ENCODE measurements around the gene NOVA1. TPM values are rescaled to one million over a fixed set of nuclear protein-coding genes. Genes with fewer than 3 reads are reported as not detected.

The NOVA1 gene
- total and polyA plus RNA-seq, 2 of the 4 experiments (the other 2 are of a cell fraction): 0.90 to 3.0 TPM

DNA sequence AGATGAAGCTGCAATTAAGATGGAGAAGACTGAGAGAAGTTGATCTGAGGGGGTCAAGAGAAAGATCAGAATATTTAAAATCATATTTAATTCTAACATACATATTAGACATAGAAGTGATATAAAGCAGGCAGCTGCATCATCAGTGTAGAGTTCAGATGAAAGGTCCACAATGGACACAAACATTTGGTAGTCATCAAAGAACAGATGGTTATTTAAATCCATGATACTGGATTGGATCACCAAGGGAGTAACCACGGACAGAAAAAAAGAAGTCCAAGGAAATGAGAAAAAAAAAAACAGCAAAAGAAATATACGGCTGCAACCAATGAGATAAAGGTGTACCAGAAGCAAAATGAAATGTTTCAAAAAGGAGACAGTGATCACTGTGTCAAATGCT lies 20.1 kb downstream of the NOVA1 start:
- H2BK120ac ChIP-seq (ENCODE audit: low read depth, low read length): no peak overlapping the region
- CTCF ChIA-PET: no interaction called here
- H3K4ac ChIP-seq (ENCODE audit: low read depth, low read length): no peak overlapping the region
- intact Hi-C loops (cut with micrococcal nuclease): no loop called here
- H3K14ac ChIP-seq (replicated peaks; ENCODE audit: low read depth, low read length): no peak overlapping the region
- no peak overlapping the region for H3K4me3 ChIP-seq (ENCODE audit: insufficient read depth, low read depth, low read length)
- no peak overlapping the region for H2AFZ ChIP-seq (replicated peaks; ENCODE audit: low read length, poor library complexity)
- WGBS, 2 experiments (ENCODE audit: extremely low coverage in 2 of 2, insufficient read length in 1 of 2): no CpG with 5 or more reads among the region's 2 CpGs
- no peaks in the 10 kb centered on the region for H3K9me1 ChIP-seq (ENCODE audit: insufficient read depth, low read length)
- H3K9me3 ChIP-seq (ENCODE audit: control insufficient read depth, insufficient read depth, low read length): no peaks in the 10 kb centered on the region
- H3K56ac ChIP-seq (ENCODE audit: extremely low read depth, insufficient read depth, low read length): no peak overlapping the region
- DNase-seq (no peak), ATAC-seq (ENCODE audit: low read depth) (no peak)
- no peak overlapping the region for H3K27ac ChIP-seq (ENCODE audit: insufficient read depth, low read length)
- H2BK5ac ChIP-seq (ENCODE audit: low read depth, low read length, poor library complexity, severe bottlenecking): no peak overlapping the region
- BruUV-seq (replicated peaks): no TSS peak
- no peak for TF ChIP-seq MAZ (IDR thresholded peaks at IDR 0.05; ENCODE audit: borderline replicate concordance, low read depth, low read length)
- TF ChIP-seq, protein P1, sequence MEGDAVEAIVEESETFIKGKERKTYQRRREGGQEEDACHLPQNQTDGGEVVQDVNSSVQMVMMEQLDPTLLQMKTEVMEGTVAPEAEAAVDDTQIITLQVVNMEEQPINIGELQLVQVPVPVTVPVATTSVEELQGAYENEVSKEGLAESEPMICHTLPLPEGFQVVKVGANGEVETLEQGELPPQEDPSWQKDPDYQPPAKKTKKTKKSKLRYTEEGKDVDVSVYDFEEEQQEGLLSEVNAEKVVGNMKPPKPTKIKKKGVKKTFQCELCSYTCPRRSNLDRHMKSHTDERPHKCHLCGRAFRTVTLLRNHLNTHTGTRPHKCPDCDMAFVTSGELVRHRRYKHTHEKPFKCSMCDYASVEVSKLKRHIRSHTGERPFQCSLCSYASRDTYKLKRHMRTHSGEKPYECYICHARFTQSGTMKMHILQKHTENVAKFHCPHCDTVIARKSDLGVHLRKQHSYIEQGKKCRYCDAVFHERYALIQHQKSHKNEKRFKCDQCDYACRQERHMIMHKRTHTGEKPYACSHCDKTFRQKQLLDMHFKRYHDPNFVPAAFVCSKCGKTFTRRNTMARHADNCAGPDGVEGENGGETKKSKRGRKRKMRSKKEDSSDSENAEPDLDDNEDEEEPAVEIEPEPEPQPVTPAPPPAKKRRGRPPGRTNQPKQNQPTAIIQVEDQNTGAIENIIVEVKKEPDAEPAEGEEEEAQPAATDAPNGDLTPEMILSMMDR (conservative IDR thresholded peaks at IDR 0.05; ENCODE audit: low read depth, low read length): no peak
- TF ChIP-seq SMC3 (IDR thresholded peaks at IDR 0.05; ENCODE audit: low read depth, low read length): no peak
- TF ChIP-seq NFE2L2 (IDR thresholded peaks at IDR 0.05; ENCODE audit: low read depth, low read length): no peak
- TF ChIP-seq RAD21 (IDR thresholded peaks at IDR 0.05; ENCODE audit: low read length): no peak
- no peak for TF ChIP-seq MXI1 (IDR thresholded peaks at IDR 0.05; ENCODE audit: borderline replicate concordance, low read depth, low read length)
- TF ChIP-seq FOS (IDR thresholded peaks at IDR 0.05; ENCODE audit: low read depth, low read length): no peak
- no peak for TF ChIP-seq RFX5 (IDR thresholded peaks at IDR 0.05; ENCODE audit: low read depth, low read length)
- TF ChIP-seq RCOR1 (IDR thresholded peaks at IDR 0.05; ENCODE audit: insufficient replicate concordance, low read length): no peak
- TF ChIP-seq CHD1 (IDR thresholded peaks at IDR 0.05; ENCODE audit: low read depth, low read length): no peak
- TF ChIP-seq CEBPB (IDR thresholded peaks at IDR 0.05; ENCODE audit: low read depth, low read length): no peak
- TF ChIP-seq BHLHE40 (IDR thresholded peaks at IDR 0.05; ENCODE audit: low read depth, low read length): no peak
- TF ChIP-seq, protein P2, sequence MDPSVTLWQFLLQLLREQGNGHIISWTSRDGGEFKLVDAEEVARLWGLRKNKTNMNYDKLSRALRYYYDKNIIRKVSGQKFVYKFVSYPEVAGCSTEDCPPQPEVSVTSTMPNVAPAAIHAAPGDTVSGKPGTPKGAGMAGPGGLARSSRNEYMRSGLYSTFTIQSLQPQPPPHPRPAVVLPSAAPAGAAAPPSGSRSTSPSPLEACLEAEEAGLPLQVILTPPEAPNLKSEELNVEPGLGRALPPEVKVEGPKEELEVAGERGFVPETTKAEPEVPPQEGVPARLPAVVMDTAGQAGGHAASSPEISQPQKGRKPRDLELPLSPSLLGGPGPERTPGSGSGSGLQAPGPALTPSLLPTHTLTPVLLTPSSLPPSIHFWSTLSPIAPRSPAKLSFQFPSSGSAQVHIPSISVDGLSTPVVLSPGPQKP (IDR thresholded peaks at IDR 0.05; ENCODE audit: borderline replicate concordance, low read depth, low read length): no peak
- no peak for TF ChIP-seq POLR2A (IDR thresholded peaks at IDR 0.05; ENCODE audit: low read depth, low read length)
- TF ChIP-seq, protein P3, sequence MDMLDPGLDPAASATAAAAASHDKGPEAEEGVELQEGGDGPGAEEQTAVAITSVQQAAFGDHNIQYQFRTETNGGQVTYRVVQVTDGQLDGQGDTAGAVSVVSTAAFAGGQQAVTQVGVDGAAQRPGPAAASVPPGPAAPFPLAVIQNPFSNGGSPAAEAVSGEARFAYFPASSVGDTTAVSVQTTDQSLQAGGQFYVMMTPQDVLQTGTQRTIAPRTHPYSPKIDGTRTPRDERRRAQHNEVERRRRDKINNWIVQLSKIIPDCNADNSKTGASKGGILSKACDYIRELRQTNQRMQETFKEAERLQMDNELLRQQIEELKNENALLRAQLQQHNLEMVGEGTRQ (IDR thresholded peaks at IDR 0.05; ENCODE audit: low read depth, low read length): no peak
- no peak for TF ChIP-seq MAFK (IDR thresholded peaks at IDR 0.05; ENCODE audit: low read depth, low read length)
- H4K20me1 ChIP-seq (ENCODE audit: insufficient read depth, low read length): no peaks in the 10 kb centered on the region
- H3K36me3 ChIP-seq (ENCODE audit: control insufficient read depth, insufficient read depth, low read length): no peaks in the 10 kb centered on the region
- H3K79me1 ChIP-seq (ENCODE audit: low read depth in 1 of 2, low read length in 2 of 2): no peaks in the 10 kb centered on the region
- no peak overlapping the region for H2BK15ac ChIP-seq (ENCODE audit: low read depth, low read length)
- dilution Hi-C loops (cut with HindIII; ENCODE audit: low sequenced_read_pairs, unreplicated experiment): no loop called here
- H3K23ac ChIP-seq (ENCODE audit: low read depth, low read length): no peak overlapping the region
- no peak overlapping the region for H4K8ac ChIP-seq (ENCODE audit: low read depth in 2 of 2, low read length in 2 of 2)
- no peak overlapping the region for H2AK9ac ChIP-seq (replicated peaks; ENCODE audit: low read depth, low read length, poor library complexity)
- no peak overlapping the region for H3K18ac ChIP-seq (ENCODE audit: low read depth, low read length)
- H3K4me2 ChIP-seq (ENCODE audit: low read depth, low read length): no peak overlapping the region
- no peak overlapping the region for H3K9ac ChIP-seq (ENCODE audit: low read depth, low read length)
- H2BK20ac ChIP-seq (ENCODE audit: low read depth, low read length): no peak overlapping the region
- H2AK5ac ChIP-seq (ENCODE audit: low read depth, low read length): no peak overlapping the region
- POLR2A ChIA-PET (ENCODE audit: unreplicated experiment): no interaction called here
- H3K4me1 ChIP-seq (ENCODE audit: control insufficient read depth, insufficient read depth, low read length): no peaks in the 10 kb centered on the region
- in situ Hi-C loops (cut with MboI; ENCODE audit: low sequenced_read_pairs): no loop called here
- no peak overlapping the region for H4K5ac ChIP-seq (ENCODE audit: low read depth, low read length)
- no peak overlapping the region for H4K91ac ChIP-seq (ENCODE audit: insufficient read depth, low read depth, low read length)
- H3K27me3 ChIP-seq (ENCODE audit: control insufficient read depth, insufficient read depth, low read length): no peaks in the 10 kb centered on the region
